Smooth muscle cell of the brain vasculature (primary cell): ENCODE data around the gene SLC66A2.
"Not testable (repeated sequence)": the region's sequence is repeated elsewhere in the genome, so short reads cannot be mapped to it uniquely, and the experiment has no call there.

ENCODE experiments used
- DNase-seq: peaks from one replicate; pipeline ENCODE4 v3.0.0-alpha.2; 2012; ENCODE audit warnings: low read depth, low spot score

The SLC66A2 gene

DNA sequence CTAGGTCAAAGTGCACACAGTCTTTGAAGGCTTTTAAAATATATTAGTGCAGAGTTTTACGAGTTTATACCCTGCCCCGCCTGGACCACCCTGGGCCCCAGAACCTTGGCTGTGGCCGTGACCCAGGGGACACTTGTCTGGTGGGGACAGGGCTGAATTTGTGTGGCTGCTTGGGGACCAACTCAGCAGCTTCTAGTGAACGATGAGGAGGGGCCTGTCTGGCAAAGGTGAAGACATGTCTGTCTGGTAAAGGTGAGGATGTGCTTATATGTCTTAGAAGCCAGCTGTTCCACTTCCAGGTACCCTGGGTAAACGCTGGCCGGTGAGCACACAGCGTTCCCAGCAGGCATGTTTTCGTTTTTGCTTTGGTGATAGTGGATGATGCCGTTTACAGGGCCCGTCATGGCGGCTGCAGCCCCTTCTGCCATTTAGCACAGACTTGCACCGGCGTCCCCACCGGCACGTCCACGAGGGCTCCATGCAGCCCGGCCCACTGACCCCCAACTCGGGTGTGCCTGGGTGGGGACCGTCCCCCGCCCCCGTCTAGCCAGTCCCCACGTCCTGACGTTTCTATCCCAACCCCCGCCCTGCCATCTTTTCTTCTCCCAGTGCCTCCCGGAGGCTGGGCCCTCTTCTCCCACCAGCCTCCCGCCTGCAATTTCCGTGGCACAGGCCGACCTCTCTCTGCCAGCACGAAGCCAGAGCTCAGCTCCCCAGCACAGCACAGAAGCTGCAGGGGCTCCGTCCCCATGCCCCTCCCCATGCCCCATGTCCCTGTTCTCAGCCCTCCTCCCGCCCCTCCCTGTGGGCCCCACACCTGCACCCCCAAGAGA lies 67.8 kb downstream of the SLC66A2 start:
- no peak for DNase-seq

DNA sequence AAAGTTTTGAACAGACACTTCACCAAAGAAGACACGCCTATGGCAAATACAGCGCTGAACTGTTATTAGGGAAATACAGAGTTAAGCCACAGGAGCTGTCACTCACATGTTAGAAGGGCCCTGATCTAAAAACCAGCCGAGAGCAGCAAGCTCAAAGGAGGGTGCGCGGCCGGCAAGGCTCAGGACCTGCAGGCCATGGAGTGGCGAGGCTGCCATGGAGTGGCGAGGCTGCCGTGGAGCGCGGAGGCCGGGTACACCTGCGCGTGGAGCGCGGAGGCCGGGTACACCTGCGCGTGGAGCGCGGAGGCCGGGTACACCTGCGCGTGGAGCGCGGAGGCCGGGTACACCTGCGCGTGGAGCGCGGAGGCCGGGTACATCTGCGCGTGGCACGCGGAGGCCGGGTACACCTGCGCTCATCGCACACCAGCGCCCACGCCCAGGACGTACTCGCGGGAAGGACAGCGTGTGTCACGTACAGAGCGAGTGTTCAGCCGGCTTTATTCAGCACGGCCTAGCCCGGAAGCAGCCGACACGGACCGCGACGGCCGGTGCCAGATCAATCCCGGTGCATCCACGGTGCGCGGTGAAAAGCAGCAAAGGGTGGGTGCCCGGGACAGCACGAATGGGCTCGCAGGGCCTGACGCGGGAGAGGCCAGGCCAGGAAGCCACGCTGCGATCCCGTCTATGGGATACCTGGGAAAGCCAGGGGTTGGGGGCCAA lies 68.8 kb downstream of the SLC66A2 start:
- no peak for DNase-seq

DNA sequence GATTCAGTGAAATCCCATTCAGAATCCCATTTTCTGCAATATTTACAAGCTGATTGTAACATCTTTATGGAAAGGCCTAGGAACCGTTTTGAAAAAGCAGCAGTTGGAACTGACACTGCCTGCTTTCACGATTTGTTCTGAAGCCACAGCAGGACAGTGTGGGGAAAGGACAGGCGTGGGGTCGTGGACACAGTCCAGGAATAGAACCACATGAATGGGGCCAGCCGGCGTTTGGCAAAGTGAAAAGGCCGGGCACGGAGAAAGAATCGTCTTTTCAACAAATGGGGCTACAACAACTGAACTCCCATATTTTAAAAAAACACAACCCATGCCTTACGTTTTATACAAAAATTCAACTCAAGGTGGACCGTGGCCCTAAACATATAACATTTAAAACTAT lies 69.8 kb downstream of the SLC66A2 start:
- DNase-seq = no peak

DNA sequence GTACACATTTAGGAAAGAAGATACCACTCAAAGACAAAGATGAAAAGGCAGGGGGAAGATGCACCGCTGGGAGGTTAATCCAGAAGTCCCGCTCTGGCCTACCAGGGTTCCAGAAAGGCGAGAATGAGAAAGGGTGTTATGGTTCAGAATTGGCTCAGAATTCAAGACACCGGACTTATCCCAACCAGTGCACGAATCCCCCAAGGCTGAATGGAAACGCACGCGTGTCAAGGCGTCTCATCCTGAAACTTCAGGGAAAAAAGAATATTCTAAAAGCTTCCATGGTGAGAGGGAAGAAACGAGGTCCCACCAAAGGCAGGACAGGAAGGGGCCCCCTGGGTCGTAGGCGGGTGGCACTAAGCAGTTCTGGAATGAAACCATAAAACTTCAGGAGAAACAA lies 71.9 kb downstream of the SLC66A2 start:
- no peak for DNase-seq

DNA sequence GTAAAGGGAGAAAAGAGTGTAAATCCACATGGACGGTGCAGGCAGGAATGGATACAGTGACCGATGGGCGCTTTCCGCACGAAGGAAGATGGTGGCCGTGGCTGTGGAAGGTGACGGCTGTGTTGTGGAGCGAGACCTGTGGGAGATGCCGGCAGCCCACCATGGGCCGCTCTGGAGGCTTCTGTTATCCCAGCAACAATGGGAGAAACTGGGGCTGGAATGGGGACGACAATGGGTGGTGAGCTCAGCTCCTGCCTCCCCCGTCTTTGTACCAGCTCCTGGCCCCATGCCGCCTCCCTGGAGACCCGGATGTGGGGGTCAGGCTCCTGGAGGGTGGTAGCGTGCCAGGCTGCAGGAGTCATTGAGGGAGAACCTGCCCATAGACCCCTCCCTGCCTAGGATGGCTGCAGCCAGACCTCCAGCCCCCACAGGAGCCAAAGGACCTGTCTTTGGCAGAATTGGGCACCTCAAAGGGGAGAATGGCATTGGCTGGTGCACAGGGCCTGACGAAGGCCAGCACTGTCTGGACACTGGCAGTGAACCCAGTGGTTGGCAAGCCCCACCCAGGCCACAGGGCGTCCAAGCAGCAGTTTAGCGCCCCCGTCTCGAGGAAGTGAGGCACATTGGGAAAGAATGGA lies 72.6 kb downstream of the SLC66A2 start:
- DNase-seq = no peak

DNA sequence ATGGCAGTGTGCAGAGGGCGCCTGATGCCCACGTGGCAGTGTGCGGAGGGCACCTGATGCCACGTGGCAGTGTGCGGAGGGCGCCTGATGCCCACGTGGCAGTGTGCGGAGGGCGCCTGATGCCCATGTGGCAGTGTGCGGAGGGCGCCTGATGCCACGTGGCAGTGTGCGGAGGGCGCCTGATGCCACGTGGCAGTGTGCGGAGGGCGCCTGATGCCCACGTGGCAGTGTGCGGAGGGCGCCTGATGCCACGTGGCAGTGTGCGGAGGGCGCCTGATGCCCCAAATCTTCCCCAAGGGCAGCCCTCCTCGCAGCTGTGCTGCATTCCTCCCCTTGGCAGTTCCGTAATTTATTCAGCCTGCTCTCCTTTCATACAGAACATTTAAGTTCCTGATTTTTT lies 73.2 kb downstream of the SLC66A2 start:
- not testable (repeated sequence) for DNase-seq

DNA sequence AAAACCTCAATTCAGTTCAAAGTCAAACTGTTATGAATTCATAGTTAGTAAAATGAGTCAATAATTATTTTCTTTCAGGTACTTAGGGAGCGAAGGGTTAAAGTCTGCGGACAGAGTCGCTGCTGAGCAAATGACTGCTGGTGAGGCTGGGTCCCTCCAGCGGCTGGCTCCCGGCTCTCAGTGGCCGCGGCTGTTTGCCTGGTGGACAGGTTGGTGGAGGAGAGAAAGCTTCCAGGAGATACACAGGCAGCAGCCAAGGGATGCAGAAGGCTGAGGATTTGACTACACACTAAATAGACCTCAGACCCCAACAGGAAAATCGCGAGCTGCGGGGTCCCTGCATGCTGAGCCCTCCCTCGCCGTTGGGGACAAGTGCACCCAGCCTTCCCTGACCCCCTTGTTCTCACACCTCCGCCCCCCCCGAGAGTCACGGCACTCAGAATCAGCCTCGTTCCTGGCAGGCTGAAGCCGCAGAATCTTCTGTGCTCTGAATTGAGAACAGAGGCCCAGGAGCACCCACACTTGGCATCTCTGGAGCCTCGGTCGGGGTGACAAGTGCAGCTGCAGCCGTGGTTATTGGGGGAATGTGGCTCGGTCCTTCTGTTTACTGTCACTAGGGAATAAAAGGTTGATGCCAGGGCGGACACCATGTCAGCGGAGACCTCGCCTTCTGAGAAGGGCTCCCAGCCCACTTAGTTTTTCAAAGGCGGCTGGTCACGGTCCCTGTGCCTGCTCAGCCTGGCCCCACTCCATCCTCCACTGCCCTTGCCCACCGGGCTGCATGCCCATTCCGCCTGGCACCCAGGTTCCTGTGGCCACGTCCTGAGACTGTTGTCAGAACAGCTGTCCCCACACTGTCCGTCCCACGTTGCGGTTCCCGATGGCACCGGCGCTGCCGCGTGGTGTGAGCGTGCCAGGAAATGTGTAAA lies 74.0 kb downstream of the SLC66A2 start:
- DNase-seq = no peak

DNA sequence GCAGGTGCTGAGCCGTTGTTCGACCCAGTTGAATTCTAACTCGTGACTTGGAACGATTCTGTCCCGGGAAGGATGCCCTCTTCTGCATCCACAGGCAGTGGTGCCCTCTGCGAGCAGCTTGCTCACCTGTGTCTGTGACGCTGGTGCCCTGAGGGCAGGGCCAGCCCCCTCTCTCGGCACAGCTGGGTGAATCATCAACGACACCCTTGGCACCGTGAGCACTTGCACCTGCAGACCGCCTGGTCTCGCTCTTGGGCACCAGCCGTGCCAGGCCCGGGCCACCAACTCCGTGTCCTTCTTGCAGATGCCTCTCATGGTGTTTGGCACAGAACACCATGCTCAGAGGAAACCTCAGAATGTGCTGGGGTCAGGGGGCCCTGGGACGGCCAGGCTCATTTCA lies 75.0 kb downstream of the SLC66A2 start:
- DNase-seq = no peak

DNA sequence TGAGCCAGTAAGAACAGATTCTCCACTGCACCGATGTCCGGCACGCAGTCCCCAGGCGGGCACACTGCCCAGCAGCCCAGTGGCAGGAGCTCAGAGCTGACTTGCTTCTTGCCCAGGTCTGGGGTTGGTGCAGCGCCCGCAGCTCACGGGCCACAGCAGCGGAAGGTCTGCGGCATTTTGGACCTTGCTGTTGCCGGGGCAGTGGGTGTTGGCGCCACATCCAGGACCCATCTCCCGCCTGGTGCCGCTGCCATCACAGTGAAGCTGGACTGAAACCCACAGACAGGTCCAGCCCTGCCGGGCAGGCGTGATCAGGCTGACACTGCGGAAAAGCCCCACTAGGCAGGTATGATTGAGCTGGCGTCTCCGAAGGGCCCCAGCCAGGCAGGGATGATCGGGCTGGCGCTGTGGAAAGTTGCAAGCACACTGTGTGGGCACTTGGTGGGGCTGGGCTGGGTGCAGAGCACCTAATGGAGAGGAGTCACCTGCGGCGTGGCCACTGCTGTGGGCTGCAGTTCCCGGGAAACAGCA lies 75.5 kb downstream of the SLC66A2 start:
- DNase-seq = no peak

DNA sequence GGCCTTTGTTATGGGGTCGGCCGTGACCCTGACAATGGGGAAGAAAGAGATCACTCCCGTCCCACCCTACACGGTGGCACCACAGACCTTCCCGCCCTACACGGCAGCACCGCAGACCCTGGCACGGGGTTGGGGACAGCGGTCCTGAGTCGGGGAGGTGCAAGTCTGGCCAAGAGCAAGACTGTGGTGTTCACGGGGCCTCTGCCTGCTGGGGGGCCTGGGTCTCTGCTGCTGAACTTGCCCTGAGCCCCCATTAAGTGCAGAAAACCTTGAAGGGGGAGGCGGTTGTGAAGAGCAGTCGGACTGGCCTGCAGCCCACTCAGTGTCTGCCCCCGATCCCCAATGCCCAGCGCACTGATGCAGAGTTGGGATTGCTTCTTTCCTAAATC lies 75.9 kb downstream of the SLC66A2 start:
- no peak for DNase-seq

DNA sequence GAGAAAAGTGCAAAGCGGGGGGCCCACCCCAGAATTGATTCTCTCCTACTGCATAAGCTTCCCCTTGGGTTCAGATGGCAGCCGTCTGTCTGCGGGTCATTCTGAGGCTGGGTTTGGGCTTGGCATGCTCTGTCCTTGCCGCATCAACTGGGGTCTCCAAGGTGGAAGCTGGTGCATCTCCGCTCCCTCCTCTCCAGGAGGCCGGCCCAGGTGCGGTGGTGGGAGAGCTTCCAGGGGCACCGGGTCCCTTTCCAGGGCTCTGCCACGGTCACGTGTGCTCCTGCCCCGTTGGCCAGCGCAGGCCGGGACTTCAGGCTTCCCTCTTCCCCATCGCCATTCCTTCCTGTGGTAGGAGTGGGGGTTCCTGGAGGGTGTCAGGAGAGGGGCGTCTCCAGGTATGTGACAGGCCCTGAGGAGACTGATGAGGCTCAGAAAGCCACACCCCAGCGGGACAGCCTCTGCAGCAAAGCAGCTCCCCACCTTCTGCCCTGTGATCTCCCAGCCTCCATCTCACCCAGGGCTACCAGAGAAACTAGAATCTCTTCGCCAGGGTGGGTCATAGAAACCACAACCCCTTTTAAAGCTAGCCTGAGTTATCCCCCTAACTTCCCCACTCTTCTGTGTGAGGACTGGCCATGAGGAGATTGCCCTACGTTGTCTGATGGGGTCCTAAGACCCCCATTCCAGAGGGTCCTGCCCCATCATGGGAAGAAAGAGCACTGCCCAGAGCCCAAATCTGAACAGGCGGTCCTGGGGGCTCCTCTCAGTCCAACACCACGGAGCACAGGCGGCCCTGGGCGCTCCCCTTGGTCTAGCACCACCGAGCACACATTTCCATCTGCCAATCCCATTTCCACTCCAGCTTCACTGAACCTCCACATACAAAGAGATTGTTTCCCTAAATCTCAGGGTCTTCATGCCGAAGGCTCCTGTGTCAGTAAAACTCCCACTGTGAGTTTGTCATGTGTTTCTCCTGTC lies 76.6 kb downstream of the SLC66A2 start:
- no peak for DNase-seq

DNA sequence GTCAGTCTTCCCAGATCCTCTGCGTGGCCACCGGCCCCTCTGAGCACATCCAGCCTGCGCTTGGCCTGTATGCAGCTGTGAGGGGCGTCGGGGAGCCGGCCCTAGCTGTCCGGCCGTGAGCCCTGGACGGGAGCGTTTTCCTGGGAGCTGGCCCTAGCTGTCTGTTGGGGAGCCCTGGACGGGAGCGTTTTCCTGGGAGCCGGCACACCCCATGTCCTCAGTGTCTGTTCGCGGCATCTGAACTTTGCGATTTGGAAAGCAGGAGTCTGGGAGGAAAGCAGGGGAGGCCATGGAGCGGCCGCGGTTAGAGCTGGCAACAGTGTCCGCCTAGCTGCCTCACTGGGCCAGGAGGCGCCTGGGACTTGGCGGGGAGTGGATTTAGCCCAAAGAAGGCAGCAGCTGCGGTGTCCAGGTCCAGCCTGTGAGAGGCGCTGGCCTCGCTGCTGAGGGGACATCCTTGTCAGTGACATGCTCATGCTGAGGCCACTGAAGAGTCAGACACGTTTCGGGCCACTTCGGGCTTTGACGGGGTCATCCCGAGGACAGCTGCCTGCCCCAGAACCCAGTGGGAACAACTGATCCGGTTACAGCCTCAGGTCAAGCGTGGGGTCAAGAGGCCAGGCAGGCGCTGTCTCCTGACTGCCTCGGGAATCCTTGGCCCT lies 77.9 kb downstream of the SLC66A2 start:
- no peak for DNase-seq

DNA sequence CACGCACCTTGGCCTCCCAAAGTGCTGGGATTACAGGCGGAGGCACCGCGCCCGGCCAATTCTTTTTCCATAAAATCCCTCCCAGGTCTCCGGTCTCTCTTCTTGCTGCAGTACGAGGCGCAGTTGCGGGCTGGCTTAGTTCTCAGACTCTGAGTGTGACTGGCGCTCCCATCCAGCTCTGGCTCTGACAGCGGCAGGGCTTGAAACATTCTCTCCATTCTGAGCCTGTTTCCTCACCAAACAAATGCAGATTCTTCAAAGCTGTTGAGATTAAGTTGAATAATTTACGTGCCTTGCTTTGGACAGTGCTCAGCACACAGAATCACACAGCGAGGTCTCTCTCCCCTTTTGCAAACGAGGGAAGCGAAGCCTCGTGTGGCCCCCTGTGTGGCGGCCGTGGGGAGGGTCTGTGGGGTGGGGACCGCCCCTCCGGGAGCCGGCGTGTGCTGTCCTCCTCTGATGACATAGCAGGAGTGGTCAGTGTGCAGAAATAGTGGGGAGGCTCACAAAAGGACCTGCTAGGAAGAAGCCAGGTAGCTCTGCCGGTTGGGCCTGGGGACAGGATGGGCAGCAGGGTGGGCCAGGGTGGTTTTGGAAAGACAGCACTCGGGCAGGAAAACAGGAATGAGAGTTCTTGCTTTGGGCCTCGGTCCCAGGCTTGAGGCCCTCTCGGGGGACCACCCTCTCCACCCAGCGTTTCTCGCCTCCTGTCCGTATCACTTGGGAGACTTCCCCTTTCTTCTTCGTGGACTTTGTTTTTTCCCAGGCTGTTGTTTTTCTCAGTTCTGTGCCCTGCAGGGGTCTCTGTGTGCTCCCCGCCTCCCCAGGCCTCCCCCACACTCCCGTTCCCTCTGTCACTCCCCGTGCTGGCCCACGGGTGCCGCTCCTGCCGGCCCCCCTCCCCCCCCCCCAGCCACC lies 78.7 kb downstream of the SLC66A2 start:
- DNase-seq = no peak

DNA sequence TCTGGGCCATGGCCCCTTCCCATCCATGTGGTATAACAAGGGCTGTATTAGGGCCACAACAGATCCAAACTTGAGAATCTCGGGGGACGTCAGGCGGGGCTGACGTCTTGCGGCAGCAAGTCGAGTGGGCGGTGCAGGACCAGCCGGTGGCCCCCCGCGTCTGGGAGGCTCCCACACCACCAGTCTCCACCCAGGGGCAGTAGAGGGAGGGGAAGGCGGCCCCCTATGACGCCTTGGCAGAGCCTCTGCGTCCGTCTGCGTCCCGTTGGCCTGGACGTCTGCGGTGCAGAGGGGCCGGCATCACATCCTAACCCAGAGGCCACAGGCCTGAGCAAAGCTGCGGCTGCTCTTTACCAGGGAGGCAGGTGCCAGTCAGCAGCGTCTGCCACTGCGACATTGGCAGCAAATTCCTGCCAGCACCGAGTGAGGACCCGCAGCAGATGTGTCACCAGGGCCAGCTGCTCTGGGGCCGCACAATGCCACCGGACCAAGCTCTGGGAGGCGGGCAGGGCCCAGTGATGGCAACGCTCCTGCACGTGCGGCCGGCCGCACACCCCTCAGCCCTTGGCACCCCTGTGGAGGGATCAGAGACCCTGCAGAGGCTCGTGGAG lies 79.9 kb downstream of the SLC66A2 start:
- no peak for DNase-seq

DNA sequence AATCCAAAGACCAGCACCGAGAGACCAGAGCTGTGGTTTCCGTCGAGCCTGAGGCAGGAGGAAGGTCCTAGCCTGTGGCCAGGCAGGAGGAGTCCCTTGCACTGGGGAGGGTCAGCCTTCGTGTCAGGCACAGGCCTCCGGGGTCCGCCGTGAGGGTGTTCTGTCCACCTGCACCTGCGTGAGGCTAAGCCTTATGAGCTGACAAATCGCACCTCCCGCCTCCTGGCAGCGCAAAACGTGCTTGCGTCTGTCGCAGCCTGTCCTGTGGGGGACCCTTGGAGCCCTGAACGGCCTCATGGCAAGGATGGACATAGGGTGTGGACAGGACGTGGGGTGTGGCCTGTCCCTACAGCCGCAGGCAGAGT lies 80.4 kb downstream of the SLC66A2 start:
- DNase-seq = no peak

DNA sequence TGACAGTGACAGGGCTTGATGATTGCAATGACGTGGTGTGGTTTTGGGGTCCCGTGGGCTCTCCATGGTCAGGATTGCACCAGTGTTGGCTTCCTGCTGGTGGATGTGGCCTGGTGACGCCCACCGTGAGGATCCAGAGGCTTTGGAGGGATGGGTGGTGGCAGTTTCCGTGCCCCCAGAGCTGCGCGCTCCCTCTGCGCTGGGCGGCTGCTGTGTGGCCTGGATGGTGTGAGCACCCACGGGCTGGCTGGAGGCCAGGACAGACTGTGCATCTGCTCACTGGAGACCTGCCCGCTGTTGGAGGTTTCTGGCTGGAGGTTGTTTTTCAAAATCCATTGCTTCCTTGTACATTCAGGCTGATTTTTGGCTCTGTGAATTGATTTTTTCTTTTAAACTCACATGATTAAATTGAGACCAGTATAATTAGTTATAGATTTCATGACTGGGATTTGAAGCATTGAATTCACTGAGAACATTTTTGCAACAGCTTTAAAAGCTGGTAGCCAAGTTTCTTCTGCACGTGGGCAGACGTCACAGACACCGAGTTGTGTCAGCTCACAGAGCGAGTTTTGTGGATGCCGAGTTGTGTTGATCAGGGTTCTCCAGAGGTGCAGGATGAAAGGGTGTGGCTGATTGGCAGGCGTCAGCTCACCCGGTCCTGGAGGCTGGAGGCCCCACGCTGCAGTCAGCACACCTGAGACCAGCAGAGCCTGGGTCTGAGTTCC lies 81.0 kb downstream of the SLC66A2 start:
- no peak for DNase-seq

DNA sequence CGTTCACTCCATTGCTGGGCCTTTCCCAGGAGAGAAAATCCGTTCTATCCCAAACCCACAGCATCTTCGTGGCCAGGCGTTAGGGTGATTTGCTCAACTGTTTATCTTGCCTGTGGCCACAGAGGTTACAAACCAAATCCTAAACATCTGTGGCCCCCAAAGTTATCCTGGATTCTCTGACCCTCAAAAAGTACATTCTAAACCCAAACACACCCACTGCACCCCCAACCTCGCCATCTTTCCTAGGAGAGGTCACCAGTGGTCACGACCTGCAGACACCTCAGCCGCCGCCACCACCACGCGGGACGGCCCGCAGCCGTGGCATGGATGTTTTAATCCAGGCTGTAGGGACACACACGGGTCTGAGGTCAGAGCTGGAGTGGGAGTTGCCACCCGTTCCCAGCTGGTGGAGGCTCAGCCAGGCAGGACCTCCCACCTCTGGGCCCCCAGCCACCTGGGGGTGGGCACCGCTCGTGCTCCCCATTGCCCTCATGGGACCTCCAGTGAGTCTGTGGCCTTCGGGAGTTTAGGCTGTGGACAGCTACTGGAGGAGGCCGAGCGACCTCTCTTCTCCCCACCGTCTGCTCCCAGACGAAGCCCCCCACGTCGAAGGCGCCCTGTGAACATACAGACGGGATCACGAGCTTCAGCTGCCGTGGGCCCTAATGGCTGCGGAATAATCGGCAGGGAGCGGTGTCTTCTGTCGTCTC lies 81.7 kb downstream of the SLC66A2 start:
- no peak for DNase-seq
